Caco-2 (cell line): ENCODE results near the gene TRIM24. TPM values are rescaled to one million over a fixed set of nuclear protein-coding genes. Genes with fewer than 3 reads are reported as not detected.
"Not testable (repeated sequence)": the region's sequence is repeated elsewhere in the genome, so short reads cannot be mapped to it uniquely, and the experiment has no call there.

Source experiments
- BruUV-seq: library from RNA; stranded (reverse); fragments of 400-500 nt; replicated peaks from 2 replicates; lab custom pipeline; 2021; lab: Mats Ljungman, UMichigan
- CTCF ChIA-PET: fragments of 300-600 bp; sonication (Branson Sonifier 250); formaldehyde crosslinking; loops from one replicate; lab custom pipeline; 2022; ENCODE audit warnings: antibody characterized with exemption; lab: Charles Lee
- POLR2A ChIA-PET: fragments of 300-600 bp; sonication (Branson Sonifier 250); formaldehyde crosslinking; loops from one replicate; lab custom pipeline; 2022; ENCODE audit warnings: antibody characterized with exemption; lab: Charles Lee
- DNase-seq, 2 experiments: peaks; one replicate each; pipeline versions ENCODE4 v3.0.0 to v3.0.0-alpha.2; 2020 to 2022
- H3K27me3 ChIP-seq: replicated peaks from 2 replicates; pipeline ENCODE4 v1.6.0; 2011; ENCODE audit warnings: low read length; ENCODE audit not compliant: control insufficient read depth, insufficient read depth
- H3K36me3 ChIP-seq: 2 replicates; pipeline ENCODE4 v1.5.1; 2011; ENCODE audit warnings: low read length; ENCODE audit not compliant: control insufficient read depth, insufficient read depth
- H3K4me1 ChIP-seq: fragments of 250-450 bp; sonication (Bioruptor Pico); 2 replicates; pipeline ENCODE4 v1.5.1; 2020; ENCODE audit warnings: mild to moderate bottlenecking
- H3K4me3 ChIP-seq: 2 replicates; pipeline ENCODE4 v1.5.1; 2011; ENCODE audit warnings: low read depth, mild to moderate bottlenecking, control low read depth, low read length
- H3K9me3 ChIP-seq: fragments of 250-450 bp; sonication (Bioruptor Pico); 2 replicates; pipeline ENCODE4 v1.5.1; 2020; ENCODE audit warnings: mild to moderate bottlenecking, moderate library complexity
- H3K27ac Mint-ChIP-seq: one replicate; pipeline ENCODE4 v1.8.0; 2022; ENCODE audit warnings: mixed read lengths; ENCODE audit not compliant: unreplicated experiment
- H3K27me3 Mint-ChIP-seq: one replicate; pipeline ENCODE4 v1.8.0; 2022; ENCODE audit warnings: mixed read lengths; ENCODE audit not compliant: insufficient read depth, unreplicated experiment
- H3K36me3 Mint-ChIP-seq: one replicate; pipeline ENCODE4 v1.8.0; 2022; ENCODE audit warnings: mild to moderate bottlenecking, mixed read lengths; ENCODE audit not compliant: insufficient read depth, unreplicated experiment
- H3K4me1 Mint-ChIP-seq: one replicate; pipeline ENCODE4 v1.8.0; 2022; ENCODE audit warnings: low read depth, mixed read lengths; ENCODE audit not compliant: unreplicated experiment
- H3K4me3 Mint-ChIP-seq: one replicate; pipeline ENCODE4 v1.8.0; 2022; ENCODE audit warnings: mild to moderate bottlenecking, moderate library complexity, mixed read lengths; ENCODE audit not compliant: unreplicated experiment
- H3K9me3 Mint-ChIP-seq: one replicate; pipeline ENCODE4 v1.8.0; 2022; ENCODE audit warnings: mixed read lengths; ENCODE audit not compliant: unreplicated experiment
- intact Hi-C: fragments of 100-400 bp; cut with micrococcal nuclease; formaldehyde crosslinking; loops from one replicate; pipeline ENCODE4 v1.10.0; 2022; ENCODE audit not compliant: unreplicated experiment
- total RNA-seq: library from RNA; stranded (reverse); gene quantifications from 2 replicates; pipeline ENCODE4 v1.2.3, GENCODE V29; 2022
- TF ChIP-seq, protein P1 (sequence below), 2 experiments: fragments of 200-600 bp in 1 of 2; IDR thresholded peaks; 1 replicate in 1 of 2; 2 replicates in 1 of 2; pipeline versions ENCODE4 v1.5.1 to v1.8.0; 2011 to 2022; ENCODE audit warnings: antibody characterized with exemption in 1 of 2, control low read depth in 1 of 2, inconsistent platforms in 1 of 2, low read depth in 1 of 2, low read length in 1 of 2, mild to moderate bottlenecking in 1 of 2, moderate library complexity in 1 of 2; ENCODE audit not compliant: insufficient read depth in 1 of 2, severe bottlenecking in 1 of 2, unreplicated experiment in 1 of 2

TRIM24 gene
- total RNA-seq, 1 experiment from 2014 or later = 58.2 TPM

DNA sequence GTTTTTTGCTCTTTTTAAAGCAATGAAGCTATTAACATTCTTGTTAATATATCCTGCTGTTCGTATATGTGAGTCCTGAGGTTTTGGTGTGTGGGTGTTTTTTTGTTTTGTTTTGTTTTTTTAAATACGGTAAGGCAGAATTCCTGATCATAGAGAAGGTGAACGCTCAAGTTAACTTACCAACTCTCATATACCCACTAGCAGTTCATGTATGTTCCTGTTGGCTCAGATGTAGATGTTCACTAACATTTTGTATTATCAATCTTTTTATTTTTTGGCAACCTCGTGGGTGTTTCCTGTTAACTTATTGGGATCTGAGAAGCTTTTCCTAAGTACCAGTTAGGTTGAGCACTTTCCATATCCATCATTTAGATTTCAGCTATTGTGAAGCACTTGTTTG lies 20.5 kb downstream of the TRIM24 start:
- H3K36me3 ChIP-seq = no peaks in the 10 kb centered on the region
- DNase-seq = no peak
- no peaks in the 10 kb centered on the region for H3K9me3 Mint-ChIP-seq
- 0 out of 2 replicates have a peak, but pooled peaks cover 2% of the 10 kb centered on the region for H3K9me3 ChIP-seq
- TF ChIP-seq, protein P1, sequence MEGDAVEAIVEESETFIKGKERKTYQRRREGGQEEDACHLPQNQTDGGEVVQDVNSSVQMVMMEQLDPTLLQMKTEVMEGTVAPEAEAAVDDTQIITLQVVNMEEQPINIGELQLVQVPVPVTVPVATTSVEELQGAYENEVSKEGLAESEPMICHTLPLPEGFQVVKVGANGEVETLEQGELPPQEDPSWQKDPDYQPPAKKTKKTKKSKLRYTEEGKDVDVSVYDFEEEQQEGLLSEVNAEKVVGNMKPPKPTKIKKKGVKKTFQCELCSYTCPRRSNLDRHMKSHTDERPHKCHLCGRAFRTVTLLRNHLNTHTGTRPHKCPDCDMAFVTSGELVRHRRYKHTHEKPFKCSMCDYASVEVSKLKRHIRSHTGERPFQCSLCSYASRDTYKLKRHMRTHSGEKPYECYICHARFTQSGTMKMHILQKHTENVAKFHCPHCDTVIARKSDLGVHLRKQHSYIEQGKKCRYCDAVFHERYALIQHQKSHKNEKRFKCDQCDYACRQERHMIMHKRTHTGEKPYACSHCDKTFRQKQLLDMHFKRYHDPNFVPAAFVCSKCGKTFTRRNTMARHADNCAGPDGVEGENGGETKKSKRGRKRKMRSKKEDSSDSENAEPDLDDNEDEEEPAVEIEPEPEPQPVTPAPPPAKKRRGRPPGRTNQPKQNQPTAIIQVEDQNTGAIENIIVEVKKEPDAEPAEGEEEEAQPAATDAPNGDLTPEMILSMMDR (IDR thresholded peaks at IDR 0.05; ENCODE audit: insufficient read depth in 1 of 2, low read depth in 1 of 2, low read length in 1 of 2, severe bottlenecking in 1 of 2, unreplicated experiment in 1 of 2) = no peak
- no peak overlapping the region for H3K4me3 Mint-ChIP-seq
- intact Hi-C loops = no loop called here
- BruUV-seq = no TSS peak
- H3K36me3 Mint-ChIP-seq = peaks cover 13% of the 10 kb centered on the region
- H3K4me1 Mint-ChIP-seq = peaks cover 28% of the 10 kb centered on the region
- H3K27ac Mint-ChIP-seq = no peak overlapping the region
- H3K4me3 ChIP-seq = no peak overlapping the region
- peaks cover 22% of the 10 kb centered on the region for H3K4me1 ChIP-seq
- H3K27me3 Mint-ChIP-seq = no peaks in the 10 kb centered on the region
- no peaks in the 10 kb centered on the region for H3K27me3 ChIP-seq
- ChIA-PET CTCF (no interaction called here), POLR2A (no interaction called here)

DNA sequence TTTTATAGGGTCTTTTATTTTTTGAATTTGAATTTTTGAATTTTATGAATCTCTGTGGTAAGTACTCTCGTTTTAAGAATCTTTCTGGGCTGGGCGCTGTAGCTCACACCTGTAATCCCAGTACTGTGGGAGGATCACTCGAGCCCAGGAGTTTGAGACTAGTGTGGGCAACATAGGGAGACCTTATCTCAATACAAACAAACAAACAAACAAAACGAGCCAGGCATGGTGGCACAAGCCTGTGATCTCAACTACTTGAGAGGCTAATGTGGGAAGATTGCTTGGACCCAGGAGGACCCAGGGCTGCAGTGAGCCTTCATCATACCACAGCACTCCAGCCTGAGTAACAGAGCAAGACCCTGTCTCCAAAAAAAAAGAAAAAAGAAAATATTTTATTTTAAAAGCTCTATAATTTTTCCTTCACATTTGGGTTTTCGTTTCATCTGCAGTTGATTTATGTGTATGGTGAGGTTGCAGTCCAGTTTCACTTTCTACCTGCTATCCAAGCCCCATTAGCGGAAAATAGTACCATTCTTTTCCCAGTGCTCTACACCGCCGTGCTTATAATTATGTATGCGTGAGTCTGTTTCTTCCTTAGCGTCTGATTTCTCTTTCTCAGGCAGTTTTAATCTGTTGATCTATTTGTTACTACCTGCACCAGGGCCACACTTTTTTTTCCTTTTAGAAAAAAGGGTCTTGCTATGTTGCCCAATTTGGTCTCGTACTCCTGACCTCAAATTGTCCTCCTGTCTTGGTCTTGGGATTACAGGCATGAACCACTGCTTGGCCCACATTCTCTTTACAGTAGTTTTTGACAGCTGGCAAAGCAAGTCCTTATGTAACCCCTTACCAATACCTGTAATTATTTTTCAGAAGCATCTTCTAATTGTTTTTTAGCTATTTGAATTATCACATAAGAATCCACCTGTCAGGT lies 21.7 kb downstream of the TRIM24 start:
- peaks cover 25% of the 10 kb centered on the region for H3K4me1 Mint-ChIP-seq
- POLR2A ChIA-PET = no interaction called here
- CTCF ChIA-PET = no interaction called here

DNA sequence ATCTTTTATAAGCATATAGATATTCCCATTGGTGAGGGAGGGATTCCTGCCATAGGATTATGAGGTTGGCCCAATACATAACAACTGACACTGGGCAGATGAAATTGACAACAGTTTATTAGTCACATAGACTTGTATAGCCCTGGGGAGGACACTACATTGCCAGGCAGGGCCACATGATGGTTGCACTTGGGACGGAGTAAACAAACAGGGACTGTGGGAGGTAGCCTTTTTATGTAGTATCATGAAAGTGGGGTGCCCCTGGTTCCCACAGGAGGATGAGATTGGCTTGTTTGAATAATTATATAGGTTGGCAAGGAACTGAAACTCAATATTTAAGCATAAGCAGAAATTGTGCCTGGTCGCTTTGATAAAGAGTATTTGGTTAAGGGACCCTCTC lies 23.5 kb downstream of the TRIM24 start:
- Mint-ChIP-seq H3K27me3 (no peaks in the 10 kb centered on the region), H3K4me1 (peaks cover 17% of the 10 kb centered on the region), H3K4me3 (no peak overlapping the region), H3K36me3 (peaks cover 19% of the 10 kb centered on the region), H3K27ac (no peak overlapping the region), H3K9me3 (peaks cover 9% of the 10 kb centered on the region)
- H3K4me1 ChIP-seq = 0 out of 2 replicates have a peak, but pooled peaks cover 5% of the 10 kb centered on the region
- H3K4me3 ChIP-seq = no peak overlapping the region
- CTCF ChIA-PET = no interaction called here
- TF ChIP-seq, protein P1 (IDR thresholded peaks at IDR 0.05; ENCODE audit: insufficient read depth in 1 of 2, low read depth in 1 of 2, low read length in 1 of 2, severe bottlenecking in 1 of 2, unreplicated experiment in 1 of 2) = no peak
- no peak for DNase-seq
- no TSS peak for BruUV-seq
- intact Hi-C loops = no loop called here
- 0 out of 2 replicates have a peak, but pooled peaks cover 4% of the 10 kb centered on the region for H3K9me3 ChIP-seq
- H3K27me3 ChIP-seq = no peaks in the 10 kb centered on the region
- POLR2A ChIA-PET = no interaction called here
- no peaks in the 10 kb centered on the region for H3K36me3 ChIP-seq

More for the DNA sequence above, 21.7 kb downstream of the TRIM24 start:
- DNase-seq = no peak
- H3K4me1 ChIP-seq = peaks cover 19% of the 10 kb centered on the region
- Mint-ChIP-seq H3K9me3 (no peaks in the 10 kb centered on the region), H3K27ac (no peak overlapping the region), H3K4me3 (no peak overlapping the region), H3K36me3 (peaks cover 19% of the 10 kb centered on the region), H3K27me3 (no peaks in the 10 kb centered on the region)
- H3K27me3 ChIP-seq = no peaks in the 10 kb centered on the region
- no peak overlapping the region for H3K4me3 ChIP-seq
- no peaks in the 10 kb centered on the region for H3K36me3 ChIP-seq
- intact Hi-C loops = no loop called here
- TF ChIP-seq, protein P1 (IDR thresholded peaks at IDR 0.05; ENCODE audit: insufficient read depth in 1 of 2, low read depth in 1 of 2, low read length in 1 of 2, severe bottlenecking in 1 of 2, unreplicated experiment in 1 of 2) = no peak
- BruUV-seq = no TSS peak
- 0 out of 2 replicates have a peak, but pooled peaks cover 4% of the 10 kb centered on the region for H3K9me3 ChIP-seq

DNA sequence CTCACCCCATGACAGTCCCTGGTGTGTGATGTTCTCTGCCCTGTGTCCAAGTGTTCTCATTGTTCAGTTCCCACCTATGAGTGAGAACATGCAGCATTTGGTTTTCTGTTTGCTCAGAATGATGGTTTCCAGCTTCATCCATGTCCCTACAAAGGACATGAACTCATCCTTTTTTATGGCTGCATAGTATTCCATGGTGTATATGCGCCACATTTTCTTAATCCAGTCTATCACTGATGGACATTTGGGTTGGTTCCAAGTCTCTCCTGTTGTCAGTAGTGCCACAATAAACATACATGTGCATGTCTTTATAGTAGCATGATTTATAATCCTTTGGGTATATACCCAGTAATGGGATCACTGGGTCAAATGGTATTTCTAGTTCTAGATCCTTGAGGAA lies 25.4 kb downstream of the TRIM24 start:
- H3K27me3 ChIP-seq, H3K4me1 ChIP-seq, H3K4me3 Mint-ChIP-seq, DNase-seq, H3K9me3 ChIP-seq, H3K4me3 ChIP-seq, CTCF ChIA-PET, intact Hi-C loops, H3K36me3 ChIP-seq, H3K27ac Mint-ChIP-seq, H3K27me3 Mint-ChIP-seq, BruUV-seq, POLR2A ChIA-PET: not testable (repeated sequence)
- peaks cover 20% of the 10 kb centered on the region for H3K9me3 Mint-ChIP-seq
- H3K4me1 Mint-ChIP-seq = peaks cover 22% of the 10 kb centered on the region
- H3K36me3 Mint-ChIP-seq = peaks cover 24% of the 10 kb centered on the region
